Right lobe of liver (tissue), 6 donors: ENCODE results near the gene TTC38. TPM values are rescaled to one million over a fixed set of nuclear protein-coding genes. Genes with fewer than 3 reads are reported as not detected.

Experiments used
- ATAC-seq, 4 donors: fragments of 200-7000 bp; cut with Tn5 transposase; one replicate each; pipeline ENCODE4 v1.9.1; 2020; ENCODE audit warnings: mild to moderate bottlenecking in 4 of 4, moderate library complexity in 4 of 4
- DNase-seq, 3 donors: peaks; one replicate each; pipeline ENCODE4 v3.0.0-alpha.2; 2020
- H3K27ac ChIP-seq, 3 donors: fragments of 200-600 bp; one replicate each; pipeline ENCODE4 v1.8.0; 2022
- H3K27me3 ChIP-seq, 2 donors: fragments of 200-600 bp; one replicate each; pipeline ENCODE4 v1.8.0; 2022
- H3K36me3 ChIP-seq, 4 donors: fragments of 200-600 bp; sonication (generic) in 1 of 4; one replicate each; pipeline versions ENCODE4 v1.5.1 to v1.8.0; 2017 to 2022; ENCODE audit warnings: control low read depth in 1 of 4
- H3K4me1 ChIP-seq, 4 donors: fragments of 200-600 bp; sonication (generic) in 1 of 4; one replicate each; pipeline versions ENCODE4 v1.5.1 to v1.8.0; 2017 to 2022; ENCODE audit warnings: control low read depth in 1 of 4
- H3K4me3 ChIP-seq, 3 donors: fragments of 200-600 bp; one replicate each; pipeline ENCODE4 v1.8.0; 2022
- H3K9me3 ChIP-seq, 4 donors: fragments of 200-600 bp; sonication (generic) in 1 of 4; one replicate each; pipeline versions ENCODE4 v1.5.1 to v1.8.0; 2017 to 2022; ENCODE audit warnings: control low read depth in 1 of 4
- CTCF ChIP-seq, 4 donors: fragments of 200-600 bp in 3 of 4; fragments of 450-650 bp in 1 of 4; IDR thresholded peaks; one replicate each; pipeline versions ENCODE4 v1.5.1 to v1.8.0; 2016 to 2022; ENCODE audit warnings: antibody characterized with exemption in 4 of 4, mild to moderate bottlenecking in 2 of 4
- POLR2A ChIP-seq: fragments of 450-650 bp; IDR thresholded peaks from one replicate; pipeline ENCODE4 v1.6.1; 2017; ENCODE audit warnings: antibody characterized with exemption, mild to moderate bottlenecking
- WGBS: methylation state at CpG from one replicate; pipeline ENCODE4 v1.1.6; 2018; ENCODE audit warnings: low coverage, low lambda C conversion rate; ENCODE audit not compliant: insufficient coverage; ENCODE audit errors: missing lambda C conversion rate; 5-methylcytosine and 5-hydroxymethylcytosine counted together
- intact Hi-C, 2 donors: fragments of 100-400 bp; cut with DNase I; formaldehyde crosslinking; loops; one replicate each; pipeline versions ENCODE4 v1.11.2 to v1.14.1; 2022
- total RNA-seq, 6 experiments: library from RNA; depleted of rRNA in 2 of 6; stranded (reverse); fragments of >200 nt in 2 of 6; fragmentation: NEBNext Ultra II Directional in 3 of 6; extraction: Animal tissue kit (Norgen Biotek cat#: 25700) in 3 of 6; gene quantifications; one replicate each; pipeline versions ENCODE4 v1.1.0 to v1.2.4, GENCODE V29; 2016 to 2023
- donor health status: DM: no; HTN: yes; CAD: no.
- donor health status: DM: no; HTN: no; CAD: no.
- donor health status: DM: no; HTN: no; CAD: no.
- donor health status: DM: no; HTN: yes; CAD: no.
- donor health status: DM: no; HTN: yes; CAD: no.

TTC38 gene
- total RNA-seq, 6 experiments from 2014 or later, result 91.1 to 278 (median 195) TPM

GRCh38 chr22:46320716-46321386, 53.0 kb downstream of the TTC38 start:
- WGBS, result 98% methylated on average over 10 of the region's 20 CpGs
- TF ChIP-seq CTCF (IDR thresholded peaks at IDR 0.05) (no peak), POLR2A (no peak)
- intact Hi-C loops, result loop anchor here in 1 of 2 donors (10.0 kb wide), 1 partner anchor 326 kb away; no protein-coding TSS in a partner anchor
- ATAC-seq (no peak), DNase-seq (no peak)
- Histone ChIP-seq H3K27ac (no peak overlapping the region), H3K4me3 (no peak overlapping the region), H3K27me3 (no peaks in the 10 kb centered on the region), H3K9me3 (no peaks in the 10 kb centered on the region), H3K36me3 (no peaks in the 10 kb centered on the region), H3K4me1 (no peaks in the 10 kb centered on the region)

- Histone ChIP-seq H3K27ac (no peak overlapping the region), H3K4me1 (no peaks in the 10 kb centered on the region), H3K27me3 (no peaks in the 10 kb centered on the region), H3K9me3 (no peaks in the 10 kb centered on the region), H3K4me3 (no peak overlapping the region), H3K36me3 (no peaks in the 10 kb centered on the region)
- TF ChIP-seq POLR2A (no peak), CTCF (IDR thresholded peaks at IDR 0.05) (no peak)
- 100% methylated on average over 1 of the region's 15 CpGs for WGBS
- DNase-seq (no peak), ATAC-seq (no peak)
- intact Hi-C loops, result loop anchor here in 1 of 2 donors (10.0 kb wide), 1 partner anchor 328 kb away; no protein-coding TSS in a partner anchor
Measured at GRCh38 chr22:46322711-46323110, 54.9 kb downstream of the TTC38 start.

GRCh38 chr22:46323162-46323561, 55.4 kb downstream of the TTC38 start:
- ATAC-seq (no peak), DNase-seq (peak in 1 of 3 donors; percentile 44)
- intact Hi-C loops, result loop anchor here in 1 of 2 donors (10.0 kb wide), 1 partner anchor 328 kb away; no protein-coding TSS in a partner anchor
- no peak overlapping the region for H3K4me3 ChIP-seq
- WGBS, result 98% methylated on average over 9 of the region's 19 CpGs
- no peaks in the 10 kb centered on the region for H3K36me3 ChIP-seq
- H3K27ac ChIP-seq, result no peak overlapping the region
- H3K9me3 ChIP-seq, result no peaks in the 10 kb centered on the region
- H3K4me1 ChIP-seq, result no peaks in the 10 kb centered on the region
- no peaks in the 10 kb centered on the region for H3K27me3 ChIP-seq
- TF ChIP-seq POLR2A, result no peak
- no peak for TF ChIP-seq CTCF (IDR thresholded peaks at IDR 0.05)

GRCh38 chr22:46326066-46326680, 58.4 kb downstream of the TTC38 start:
- intact Hi-C loops, result loop anchor here in 1 of 2 donors (10.0 kb wide), 1 partner anchor 331 kb away; no protein-coding TSS in a partner anchor
- Histone ChIP-seq H3K27me3 (no peaks in the 10 kb centered on the region), H3K27ac (no peak overlapping the region), H3K4me3 (no peak overlapping the region), H3K36me3 (no peaks in the 10 kb centered on the region), H3K4me1 (no peaks in the 10 kb centered on the region), H3K9me3 (no peaks in the 10 kb centered on the region)
- no peak for DNase-seq
- TF ChIP-seq POLR2A (no peak), CTCF (IDR thresholded peaks at IDR 0.05) (no peak)
- ATAC-seq, result no peak
- 20% methylated on average over 1 of the region's 23 CpGs for WGBS
